ENCODE results near the gene RNF32.

RNF32 gene

GRCh38 chr7:156640257-156640948 is at the start of gene RNF32:
RNF32 (plus strand) TSS chr7:156640774; CDS start chr7:156643878, 3,104 bp downstream.
- peak; percentile 98 to 99 (median 98) for DNase-seq

GRCh38 chr7:156592155-156592884 is 48.3 kb upstream of the RNF32 start:
- no peak for DNase-seq

GRCh38 chr7:156594283-156595080 is 46.1 kb upstream of the RNF32 start:
- DNase-seq, result no peak

- DNase-seq, result no peak
Measured at GRCh38 chr7:156600496-156600895, 40.1 kb upstream of the RNF32 start.

- no peak for DNase-seq
Measured at GRCh38 chr7:156602283-156602682, 38.3 kb upstream of the RNF32 start.

DNA sequence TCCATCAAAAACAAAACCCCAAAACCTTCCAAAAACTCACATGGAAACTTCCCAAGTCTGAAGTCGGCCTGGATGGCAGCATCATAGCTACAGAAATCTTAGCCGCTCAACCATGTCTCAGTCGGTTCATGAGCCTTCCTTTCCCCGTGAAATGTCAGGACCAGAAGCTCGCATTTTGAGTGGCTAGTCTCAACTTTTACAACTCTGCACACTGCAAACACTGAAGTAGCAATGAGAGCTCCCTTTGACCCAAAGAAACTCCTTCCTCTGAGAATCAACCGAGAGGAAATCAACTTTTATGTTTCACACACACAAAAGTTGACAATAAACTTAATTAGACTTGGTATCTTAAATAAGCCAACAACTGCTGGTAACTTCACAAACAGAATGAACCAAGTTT is 37.6 kb upstream of the RNF32 start:
- no peak for DNase-seq

DNA sequence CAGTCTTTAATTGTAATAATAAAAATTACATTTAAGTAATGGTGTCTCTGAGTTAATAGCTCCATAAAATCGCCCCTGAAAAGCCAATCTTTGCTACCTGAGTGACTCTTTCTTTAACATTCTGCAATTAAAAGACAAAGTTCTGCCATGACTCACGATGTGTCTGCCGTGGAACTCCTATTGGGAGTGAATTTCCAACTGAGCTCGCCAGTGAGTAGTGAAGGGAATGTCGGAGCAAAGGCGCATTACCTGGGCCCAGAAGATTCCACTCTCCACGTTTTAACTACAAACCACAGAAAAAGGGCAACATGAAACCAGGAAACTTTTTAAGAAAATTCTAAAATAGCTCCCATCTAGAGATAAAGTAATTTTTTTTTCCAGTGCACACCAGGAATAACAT is 36.9 kb upstream of the RNF32 start:
- no peak for DNase-seq

DNA sequence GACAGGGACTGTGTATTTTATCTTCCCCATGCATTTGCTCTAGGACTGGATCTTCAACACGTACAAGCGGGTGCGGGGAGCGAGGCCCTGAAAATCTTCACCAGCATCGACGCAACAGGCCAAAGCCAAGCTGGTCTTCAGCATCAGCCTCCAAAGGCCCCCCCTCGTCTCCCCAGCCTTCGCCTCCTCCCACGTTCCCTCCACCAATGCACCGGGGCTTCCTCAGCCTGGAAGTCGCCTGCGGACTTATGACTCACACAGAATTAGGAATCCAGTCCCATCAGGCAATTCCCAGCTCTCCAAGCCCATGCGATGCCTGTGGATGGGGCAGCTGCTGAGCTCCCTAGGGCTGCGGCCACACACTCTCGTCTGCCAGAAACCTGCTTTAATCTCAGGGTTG is 36.3 kb upstream of the RNF32 start:
- DNase-seq, result no peak

- no peak for DNase-seq
Measured at GRCh38 chr7:156604836-156605695, 35.5 kb upstream of the RNF32 start.

- DNase-seq, result no peak
Measured at GRCh38 chr7:156606135-156606534, 34.4 kb upstream of the RNF32 start.

- DNase-seq, result no peak
Measured at GRCh38 chr7:156606691-156607331, 33.8 kb upstream of the RNF32 start.

- no peak for DNase-seq
Measured at GRCh38 chr7:156607332-156608172, 33.0 kb upstream of the RNF32 start.

GRCh38 chr7:156608173-156608478 is 32.4 kb upstream of the RNF32 start:
- no peak for DNase-seq

GRCh38 chr7:156609010-156609877 is 31.3 kb upstream of the RNF32 start:
- DNase-seq, result no peak

DNA sequence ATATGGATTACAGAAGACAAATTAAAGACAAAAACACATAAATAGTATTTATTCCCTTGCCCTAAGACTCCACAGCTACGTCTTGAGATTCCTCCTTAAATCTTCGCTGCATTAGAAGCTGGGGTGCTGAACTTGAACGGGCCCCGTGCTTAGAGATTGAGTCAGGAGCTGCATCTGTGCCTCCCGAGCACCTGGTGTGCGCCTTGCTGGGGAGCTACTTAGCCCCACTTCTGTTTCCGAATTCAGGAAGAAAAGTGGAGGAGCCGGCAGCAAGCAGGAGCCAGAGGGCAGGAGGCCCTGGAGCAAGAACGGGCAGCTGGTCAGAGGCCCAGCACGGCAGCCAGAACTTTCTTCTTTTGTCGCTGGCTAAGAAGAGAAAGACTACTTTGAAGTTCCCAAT is 30.4 kb upstream of the RNF32 start:
- DNase-seq, result no peak

GRCh38 chr7:156610601-156611000 is 30.0 kb upstream of the RNF32 start:
- no peak for DNase-seq

- no peak for DNase-seq
Measured at GRCh38 chr7:156611014-156612010, 29.3 kb upstream of the RNF32 start.

DNA sequence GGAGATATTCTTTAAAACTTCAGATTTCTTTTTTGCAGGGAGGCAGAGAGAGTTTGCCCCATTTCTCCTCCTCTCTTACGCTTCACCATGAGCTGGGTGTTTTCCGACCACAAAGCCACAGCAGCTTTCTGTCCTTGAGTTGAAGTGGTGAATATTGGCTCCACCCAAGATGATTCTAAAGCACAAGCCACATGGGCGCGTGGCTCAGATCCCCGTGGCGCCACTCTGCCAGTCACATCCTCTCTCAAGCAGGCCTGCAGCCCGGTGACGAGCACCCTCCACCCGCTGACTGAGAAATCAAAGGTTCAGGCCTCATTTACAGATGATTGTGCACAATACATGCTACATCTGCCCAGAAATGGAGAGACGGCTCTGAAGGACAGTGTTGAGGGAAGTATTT is 27.6 kb upstream of the RNF32 start:
- peak in 1 of 3 experiments; percentile 70 for DNase-seq

All from NCI-H1417 (cell line).